Suppressor macrophage treated with lipopolysaccharide for 1 hour (primary cell): ENCODE results near the gene MAD1L1.
A peak's percentile ranks its signal among the peaks of the same experiment; 100 is the strongest.

Source experiments
- DNase-seq, 3 donors: peaks; one replicate each; pipeline ENCODE4 v3.0.0-alpha.2; 2020 to 2022

Gene MAD1L1

DNA sequence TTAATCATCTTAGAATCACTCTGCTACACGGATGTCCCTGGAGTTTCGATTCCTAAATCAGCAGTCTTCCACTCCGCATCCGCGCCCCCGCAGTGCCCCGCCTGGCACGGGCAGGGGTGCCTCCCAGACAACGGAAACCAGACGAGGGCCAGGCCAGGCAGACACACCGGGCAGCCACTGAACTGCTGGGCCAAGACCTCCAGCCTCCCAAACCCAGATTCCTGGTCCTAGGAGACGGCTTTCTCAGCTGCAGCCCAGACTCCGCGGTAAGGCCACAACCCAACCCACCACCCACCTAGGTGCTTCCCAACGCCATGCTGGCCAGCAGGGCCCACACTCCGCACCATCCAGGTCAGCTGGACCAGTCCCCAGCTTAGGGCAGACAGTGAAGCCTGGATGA lies 33.2 kb downstream of the MAD1L1 start:
- DNase-seq, result no peak

DNA sequence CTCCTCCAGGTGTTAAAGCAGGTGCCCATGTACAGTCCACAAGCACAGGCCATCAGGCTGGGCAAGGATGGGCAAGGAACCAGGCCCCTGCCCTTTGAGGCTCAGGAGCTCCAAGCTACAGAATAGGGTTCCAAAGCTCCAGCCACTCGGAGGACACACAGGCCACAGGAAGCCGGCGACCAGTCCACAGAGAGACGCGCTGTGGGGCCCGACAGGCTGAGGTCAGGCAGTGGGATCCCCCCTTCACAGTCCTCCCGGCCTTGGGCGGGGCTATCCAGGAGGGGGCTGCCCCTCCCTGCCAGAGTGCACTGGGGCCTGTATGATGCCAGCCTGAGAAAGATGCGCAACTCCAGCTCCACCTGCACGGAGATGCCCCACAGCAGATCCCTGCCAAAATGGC lies 34.0 kb downstream of the MAD1L1 start:
- no peak for DNase-seq

DNA sequence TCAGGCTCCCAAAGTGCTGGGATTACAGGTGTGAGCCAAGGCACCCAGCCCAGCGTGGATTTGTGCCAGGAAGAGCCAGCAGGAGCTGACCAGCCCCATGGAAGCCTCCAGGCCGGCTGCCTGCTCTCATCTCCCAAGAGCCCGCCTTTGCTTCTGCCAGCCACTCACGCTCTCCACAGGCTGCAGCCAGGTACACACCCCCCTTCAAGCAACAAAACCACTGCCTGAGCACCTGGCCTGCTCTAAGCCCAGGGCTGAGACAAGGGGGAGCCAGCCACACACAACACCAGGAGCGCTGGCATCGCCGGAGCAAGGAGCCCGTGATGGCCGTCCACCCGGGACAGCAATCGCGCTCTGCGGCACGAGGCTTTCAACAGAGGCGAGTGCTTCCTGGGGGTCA lies 34.5 kb downstream of the MAD1L1 start:
- no peak for DNase-seq

DNA sequence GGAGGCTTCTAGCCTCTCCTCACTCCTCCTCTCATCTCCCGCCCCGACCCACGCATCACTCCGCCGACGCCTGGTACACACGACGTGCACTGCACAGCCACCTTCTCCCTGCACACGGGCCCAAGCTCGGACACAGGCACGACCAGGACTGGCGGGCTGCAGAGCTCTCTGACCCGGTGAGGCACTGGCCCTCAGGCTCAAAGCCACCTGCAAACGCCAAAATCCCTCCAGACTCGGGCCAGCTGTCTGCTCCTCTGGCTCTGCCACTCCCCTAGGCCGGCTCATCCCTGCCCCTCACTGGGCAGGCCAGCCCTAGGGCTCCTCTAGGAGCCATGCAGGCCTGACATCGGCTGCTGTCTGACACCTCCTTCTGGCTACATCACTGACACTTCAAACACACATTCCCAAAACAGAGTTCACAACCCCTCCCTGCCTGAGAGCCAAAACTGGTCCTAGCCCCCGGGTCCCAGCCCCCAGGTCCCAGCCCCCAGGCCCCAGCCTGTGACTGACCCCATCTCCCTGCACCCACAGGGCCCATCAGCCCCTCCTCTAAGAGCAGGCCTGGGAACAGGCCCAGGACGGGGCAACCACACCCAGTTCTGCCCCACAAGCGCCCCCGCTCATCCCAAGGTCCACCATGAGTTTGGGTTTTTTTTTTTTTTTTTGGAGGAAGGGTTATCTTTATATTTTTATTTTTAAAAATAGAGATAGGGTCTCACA lies 35.1 kb downstream of the MAD1L1 start:
- no peak for DNase-seq

DNA sequence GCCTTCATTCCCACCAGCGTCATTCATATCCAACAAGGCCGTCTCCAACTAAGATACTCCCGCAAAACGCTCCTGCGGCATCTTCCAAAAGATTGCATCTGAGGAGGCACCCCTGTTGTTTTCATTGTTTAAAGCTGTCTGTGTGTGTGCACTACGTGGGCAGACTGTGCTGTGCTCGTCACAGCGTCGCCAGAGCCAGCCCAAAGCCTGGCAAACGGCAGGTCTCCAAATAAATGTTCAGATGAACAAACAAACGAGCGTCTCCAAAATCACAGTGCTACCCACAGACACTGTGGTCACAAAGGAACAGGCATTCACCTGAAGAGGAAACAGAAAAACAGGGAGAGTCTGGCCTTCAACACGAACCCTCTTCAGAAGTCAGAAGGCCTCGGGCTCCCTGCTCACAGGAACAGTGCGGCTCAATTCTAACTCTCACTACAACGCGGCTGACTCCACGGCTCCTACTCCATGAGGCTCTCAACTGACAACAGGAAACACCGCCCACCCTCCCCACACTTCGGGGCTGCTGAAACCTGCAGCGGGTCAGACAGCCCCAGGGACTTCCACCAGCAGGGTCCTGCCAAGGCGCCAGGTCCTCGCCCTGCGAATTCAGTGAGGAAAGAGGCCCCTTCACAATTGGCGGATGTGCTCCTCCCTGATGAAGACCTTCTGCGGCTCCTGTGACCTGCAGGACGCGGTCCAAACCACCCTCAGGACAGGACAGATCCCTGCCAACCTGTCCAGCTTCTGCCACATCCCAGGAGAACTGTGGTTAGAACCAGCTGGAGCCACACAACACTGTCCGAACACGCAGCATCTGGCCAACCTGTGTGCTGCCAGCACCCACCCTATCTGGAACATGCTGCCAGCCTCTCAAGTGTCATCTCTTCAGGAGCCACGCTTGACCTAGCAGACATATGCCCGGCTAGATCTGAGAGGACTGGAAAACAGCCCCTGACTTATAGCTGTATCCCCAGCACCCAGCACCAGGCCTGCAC lies 36.1 kb downstream of the MAD1L1 start:
- no peak for DNase-seq

DNA sequence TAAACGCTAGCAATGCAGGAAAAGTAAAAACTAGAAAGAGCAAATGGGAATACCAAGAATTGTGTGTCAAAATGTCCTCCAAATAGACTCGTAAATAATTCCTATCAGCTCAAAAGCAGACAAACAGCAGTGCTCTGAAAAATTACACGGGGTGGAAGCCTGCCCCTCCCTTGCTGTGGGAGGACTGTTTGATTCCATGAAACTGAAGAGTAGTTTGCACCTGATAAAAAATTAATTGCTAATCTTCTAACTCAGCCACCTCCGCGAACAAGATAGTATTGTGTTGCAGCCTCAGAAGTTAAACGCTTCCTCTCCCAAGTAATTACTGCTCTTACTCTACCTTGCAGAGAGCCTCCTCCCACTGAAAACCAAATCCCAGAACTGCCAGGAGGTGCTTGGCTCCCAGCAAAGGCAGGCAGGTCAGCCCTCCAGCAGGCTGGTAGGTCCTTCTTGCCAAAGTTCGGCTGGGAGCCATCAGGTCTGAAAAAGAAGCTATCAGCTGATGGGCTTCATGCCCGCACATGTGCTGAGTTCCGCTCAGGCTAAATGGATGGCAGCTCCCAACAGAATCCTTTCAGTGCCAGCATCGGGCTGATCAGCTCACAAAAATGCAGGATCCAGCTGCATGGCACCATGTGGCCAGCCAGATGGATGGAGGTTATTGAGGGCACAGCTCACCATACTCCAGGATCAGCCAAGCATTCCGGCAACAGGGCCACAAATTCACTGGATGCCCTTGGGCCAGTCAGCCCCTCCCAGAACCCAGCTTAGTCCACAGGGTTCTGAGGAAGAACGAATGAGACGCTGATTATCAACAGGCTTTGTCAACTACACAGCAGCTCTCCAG lies 37.1 kb downstream of the MAD1L1 start:
- no peak for DNase-seq

DNA sequence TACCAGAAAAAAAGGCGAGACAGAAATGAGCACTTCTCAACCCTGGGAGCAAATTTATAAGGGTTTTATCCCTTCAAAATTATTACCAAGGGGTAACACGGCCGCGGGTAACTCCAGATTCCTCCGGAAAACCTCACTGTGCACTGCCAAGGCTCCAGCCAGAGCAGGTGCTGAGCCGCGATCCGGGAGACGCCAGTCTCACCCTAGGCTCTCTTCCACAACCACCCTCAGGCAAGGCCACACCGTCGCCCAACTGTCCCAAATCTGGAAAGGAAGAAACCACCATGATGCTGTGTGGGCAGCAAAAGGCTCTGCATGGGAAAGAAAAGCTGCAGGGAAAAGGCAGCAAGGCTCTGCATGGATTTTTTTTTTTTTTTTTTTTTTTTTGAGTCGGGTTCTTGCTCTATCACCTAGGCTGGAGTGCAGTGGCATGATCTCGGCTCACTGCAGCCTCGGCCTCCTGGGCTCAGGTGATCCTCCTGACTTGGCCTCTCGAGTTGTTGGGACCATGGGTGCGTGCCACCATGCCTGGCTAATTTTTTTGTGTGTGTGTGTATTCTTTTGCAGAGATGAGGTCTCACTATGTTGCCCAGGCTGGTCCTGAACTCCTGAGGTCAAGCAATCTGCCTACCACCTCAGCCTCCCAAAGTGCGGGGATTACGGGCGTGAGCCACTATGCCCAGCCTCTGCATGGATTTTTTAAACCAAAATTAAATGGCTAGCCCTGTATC lies 39.0 kb downstream of the MAD1L1 start:
- DNase-seq, result no peak

DNA sequence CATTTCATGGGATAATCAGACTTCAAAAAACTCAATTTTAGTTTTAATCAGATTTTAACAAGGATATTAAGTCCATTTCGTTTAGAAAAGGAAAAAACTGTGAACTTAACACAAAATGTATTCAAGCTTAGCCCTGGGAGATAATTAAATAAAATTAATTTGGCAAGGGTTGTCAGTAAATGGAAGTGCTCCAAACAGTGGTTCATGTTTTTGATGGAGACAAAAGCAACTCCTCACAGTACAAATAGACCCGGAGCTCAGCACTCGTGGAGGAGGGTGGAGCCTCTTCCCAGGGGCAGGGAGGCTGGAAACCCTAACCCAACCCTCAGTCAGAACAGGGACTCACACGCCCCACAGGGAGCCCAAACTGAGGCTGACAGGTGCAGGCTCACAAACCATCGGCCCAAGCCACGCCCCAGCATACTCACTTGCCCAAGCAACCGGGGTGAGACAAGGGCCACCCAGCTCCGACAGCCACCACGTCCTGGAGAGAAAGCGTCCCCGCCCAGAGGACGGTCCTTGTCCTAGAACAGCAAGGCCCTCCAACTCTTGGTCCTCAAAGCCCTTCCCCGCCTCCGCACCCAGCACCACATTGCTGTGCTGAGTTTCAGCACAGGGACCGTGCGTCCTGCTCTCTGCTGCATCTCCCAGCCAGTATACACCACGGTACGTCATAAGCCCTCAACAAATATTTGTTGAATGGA lies 39.8 kb downstream of the MAD1L1 start:
- DNase-seq, result no peak

DNA sequence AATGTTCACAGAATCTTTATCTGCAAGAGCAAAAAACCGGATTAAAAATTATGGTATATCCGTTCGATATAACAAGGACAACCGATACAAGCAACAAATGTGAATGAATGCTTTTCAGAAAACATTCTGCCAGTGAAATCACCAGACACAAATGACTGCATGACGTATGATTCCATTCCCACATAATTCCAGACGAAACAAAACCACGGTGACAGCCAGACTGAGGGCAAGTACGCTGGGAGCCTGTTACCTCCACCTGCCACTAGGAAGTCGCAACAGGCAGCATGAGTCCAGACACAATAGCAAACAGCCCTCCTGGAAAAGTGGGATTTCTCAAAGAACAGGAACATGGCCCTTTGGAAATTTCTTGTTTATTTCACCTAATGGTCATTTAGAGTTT lies 41.7 kb downstream of the MAD1L1 start:
- no peak for DNase-seq

DNA sequence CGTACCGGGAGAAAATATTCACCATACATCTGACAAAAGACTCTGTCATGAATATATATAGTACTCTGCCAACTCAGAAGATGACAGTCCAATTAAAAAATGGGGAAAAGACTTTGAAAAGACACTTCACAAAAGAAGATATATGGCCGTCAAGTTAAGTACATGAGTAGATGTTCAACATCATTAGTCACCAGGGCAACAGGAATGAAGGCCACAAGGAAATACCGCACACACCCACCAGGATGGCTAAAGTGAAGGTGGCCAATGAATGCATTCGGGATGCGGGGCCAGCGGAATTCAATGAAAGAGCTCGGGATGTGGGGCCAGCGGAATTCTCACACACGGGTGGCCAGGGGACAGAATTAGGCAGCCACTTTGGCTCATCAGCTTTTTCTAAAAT lies 42.2 kb downstream of the MAD1L1 start:
- no peak for DNase-seq

DNA sequence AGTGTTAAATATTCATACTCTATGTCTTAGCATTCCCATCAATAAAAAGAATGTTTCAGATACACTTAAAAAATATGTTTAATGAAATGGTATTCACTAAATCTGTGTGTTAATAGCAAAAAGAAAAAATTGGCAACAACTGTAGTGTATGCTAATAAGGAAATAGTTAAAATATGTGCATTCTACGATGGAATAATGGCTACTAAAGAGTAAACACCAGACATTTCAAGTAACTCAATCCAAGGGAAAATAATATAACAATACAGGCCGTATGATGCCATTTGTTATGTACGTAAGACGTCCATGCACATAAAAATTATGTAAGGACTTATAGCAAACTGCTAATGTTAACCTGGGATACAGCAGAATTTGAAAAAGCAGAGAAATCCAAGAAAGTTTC lies 46.6 kb downstream of the MAD1L1 start:
- DNase-seq, result no peak

DNA sequence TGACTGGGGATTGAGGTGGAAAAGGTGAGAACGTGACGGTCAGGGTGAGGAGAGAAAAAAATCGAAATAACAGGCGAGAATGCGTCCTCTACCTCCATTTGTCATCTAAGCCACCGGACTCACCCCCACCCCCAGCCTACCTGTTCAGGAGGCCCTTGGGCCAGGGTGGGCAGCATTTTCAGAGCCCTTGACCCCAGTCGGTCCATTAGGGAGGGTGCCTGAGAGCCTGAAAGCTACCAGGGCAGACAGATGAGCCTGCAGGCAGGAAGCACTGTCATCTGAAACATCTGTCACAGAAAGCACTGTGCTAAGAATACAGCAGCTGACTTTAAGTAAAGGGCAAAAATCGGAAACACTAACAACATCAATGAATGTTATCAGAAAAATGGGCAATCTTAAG lies 47.0 kb downstream of the MAD1L1 start:
- no peak for DNase-seq

DNA sequence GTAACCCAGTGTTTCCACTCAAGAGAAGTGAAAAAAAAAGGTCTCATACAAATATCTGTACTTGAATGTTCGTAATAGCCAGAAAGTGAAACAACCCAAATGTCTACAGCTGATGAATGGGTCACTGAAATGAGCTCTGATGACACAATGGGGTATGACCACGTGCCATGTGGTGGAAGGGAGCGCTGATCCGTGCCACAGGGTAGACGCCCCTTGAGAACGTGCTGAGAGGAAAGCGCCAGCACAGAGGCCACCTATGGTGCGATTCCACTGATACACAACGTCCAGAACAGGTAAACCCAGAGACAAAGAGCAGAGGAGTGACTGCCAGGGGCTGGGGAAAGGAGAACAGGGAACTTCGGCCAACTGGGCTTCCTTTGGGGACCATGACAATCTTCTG lies 50.3 kb downstream of the MAD1L1 start:
- DNase-seq, result no peak

DNA sequence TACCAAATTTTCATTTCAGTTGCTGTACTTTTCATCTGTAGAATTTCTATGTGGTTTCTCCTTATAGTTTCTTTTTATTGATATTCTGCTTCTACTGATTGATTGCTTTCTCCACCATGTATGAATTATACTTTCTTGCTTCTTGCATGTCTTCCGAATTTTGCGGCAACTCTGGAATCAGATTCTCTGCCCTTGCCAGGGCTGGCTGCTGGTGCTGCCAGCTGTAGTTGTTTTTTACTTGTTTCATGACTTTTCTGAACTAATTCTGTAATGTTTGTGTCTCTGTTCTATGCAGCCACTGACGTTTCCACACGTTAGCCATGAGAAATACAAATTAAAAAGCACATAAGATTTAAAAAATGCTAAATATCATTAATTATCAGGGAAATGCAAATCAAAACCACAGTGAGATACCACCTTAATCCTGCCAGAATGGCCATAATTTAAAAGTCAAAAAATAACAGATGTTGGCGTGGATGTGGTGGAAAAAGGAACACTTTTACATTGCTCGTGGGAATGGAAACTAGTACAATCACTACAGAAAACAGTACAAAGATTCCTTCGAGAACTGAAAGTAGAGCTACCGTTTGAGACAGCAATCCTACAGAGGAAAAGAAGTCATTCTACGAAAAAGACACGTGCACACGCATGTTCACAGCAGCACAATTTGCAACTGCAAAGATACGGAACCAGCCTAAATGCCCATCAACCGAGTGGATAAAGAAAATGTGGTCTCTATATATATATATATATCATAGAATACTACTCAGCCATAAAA lies 51.5 kb downstream of the MAD1L1 start:
- DNase-seq, result no peak

DNA sequence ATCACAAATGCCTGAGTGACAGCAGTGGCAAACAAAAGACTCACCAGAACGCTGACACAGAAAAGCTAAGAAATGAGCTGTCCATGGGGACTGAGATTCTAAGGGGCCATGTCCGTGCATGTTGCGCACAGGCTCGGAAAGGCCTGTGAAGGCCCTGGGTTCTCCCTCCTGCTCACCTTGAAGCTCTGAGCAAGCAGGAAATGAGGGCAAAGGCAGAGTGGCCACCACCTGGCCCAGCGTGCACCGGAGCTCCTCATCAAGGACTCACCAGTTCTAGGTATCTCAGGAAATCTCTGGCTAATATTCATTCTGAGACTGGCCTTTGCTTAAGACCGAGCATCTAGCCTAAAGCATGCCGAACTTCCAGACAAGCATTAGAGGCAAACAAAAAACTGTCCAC lies 52.7 kb downstream of the MAD1L1 start:
- no peak for DNase-seq

DNA sequence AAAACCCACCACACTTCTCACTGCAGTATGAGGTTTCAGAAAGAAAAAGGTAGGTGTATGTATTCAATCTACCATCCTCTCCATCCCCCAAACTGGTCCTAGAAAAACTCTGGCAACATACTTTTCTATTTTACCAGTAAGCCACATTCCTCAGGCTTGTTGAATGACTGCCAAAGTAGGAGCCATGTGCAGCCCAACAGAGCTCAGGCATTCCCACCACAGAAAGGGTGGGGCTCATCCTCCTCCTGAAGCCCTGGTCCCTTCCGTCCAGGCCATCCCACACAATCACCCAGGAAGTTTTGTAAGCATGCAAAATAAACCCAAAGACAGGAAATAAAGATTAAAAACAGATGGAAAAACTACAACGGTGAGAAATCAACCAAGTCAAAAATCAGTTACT lies 57.2 kb downstream of the MAD1L1 start:
- DNase-seq, result peak in 1 of 3 donors; percentile 7

DNA sequence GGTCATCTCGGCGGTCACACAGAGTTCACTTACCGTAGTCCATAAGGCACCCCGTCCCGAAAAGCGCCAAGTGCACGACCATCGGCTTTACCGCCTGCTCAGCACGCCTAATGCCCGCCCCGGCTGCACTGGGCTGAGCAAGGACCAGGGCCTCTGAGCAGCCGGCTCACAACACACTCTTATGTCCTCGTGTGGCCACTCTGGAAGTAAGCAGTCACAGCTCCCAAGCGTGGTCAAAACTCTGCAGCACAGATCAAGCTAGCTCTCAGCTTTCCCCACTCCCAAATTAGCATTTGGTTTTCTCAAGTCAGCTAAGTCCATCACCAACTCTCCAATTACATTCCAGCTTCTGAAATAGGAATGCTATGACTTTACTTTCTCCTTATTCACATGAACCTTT lies 57.7 kb downstream of the MAD1L1 start:
- no peak for DNase-seq

DNA sequence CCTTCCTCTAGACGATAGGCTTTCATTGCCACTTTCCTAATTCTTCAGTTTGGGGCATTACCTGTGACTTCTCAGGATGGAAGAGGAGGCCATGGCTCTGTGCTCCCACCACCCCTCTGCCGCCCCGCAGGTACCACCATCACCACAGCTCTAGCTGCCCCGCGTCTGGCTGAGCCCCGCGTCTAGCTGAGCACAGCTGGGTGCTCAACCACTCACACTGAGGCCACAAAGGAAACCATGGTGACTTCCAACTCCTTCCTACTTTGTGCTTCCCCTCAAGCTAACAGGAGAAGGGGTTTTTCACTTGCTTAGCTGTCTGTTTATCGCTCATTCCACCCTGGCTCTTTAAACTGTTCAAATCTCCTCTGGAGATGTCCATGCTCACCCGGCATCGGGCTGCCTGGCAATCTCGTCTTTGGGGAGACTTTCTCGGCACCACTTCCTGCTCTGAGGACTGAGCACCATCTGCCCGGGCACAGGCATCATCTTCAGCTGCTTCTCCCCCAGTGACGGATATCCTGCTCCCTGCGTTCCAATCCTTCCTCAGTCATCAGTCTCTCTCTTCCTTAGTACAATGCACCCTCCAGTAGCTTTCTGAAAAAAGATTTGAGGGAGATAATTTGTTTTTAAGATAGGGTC lies 59.4 kb downstream of the MAD1L1 start:
- DNase-seq, result no peak

DNA sequence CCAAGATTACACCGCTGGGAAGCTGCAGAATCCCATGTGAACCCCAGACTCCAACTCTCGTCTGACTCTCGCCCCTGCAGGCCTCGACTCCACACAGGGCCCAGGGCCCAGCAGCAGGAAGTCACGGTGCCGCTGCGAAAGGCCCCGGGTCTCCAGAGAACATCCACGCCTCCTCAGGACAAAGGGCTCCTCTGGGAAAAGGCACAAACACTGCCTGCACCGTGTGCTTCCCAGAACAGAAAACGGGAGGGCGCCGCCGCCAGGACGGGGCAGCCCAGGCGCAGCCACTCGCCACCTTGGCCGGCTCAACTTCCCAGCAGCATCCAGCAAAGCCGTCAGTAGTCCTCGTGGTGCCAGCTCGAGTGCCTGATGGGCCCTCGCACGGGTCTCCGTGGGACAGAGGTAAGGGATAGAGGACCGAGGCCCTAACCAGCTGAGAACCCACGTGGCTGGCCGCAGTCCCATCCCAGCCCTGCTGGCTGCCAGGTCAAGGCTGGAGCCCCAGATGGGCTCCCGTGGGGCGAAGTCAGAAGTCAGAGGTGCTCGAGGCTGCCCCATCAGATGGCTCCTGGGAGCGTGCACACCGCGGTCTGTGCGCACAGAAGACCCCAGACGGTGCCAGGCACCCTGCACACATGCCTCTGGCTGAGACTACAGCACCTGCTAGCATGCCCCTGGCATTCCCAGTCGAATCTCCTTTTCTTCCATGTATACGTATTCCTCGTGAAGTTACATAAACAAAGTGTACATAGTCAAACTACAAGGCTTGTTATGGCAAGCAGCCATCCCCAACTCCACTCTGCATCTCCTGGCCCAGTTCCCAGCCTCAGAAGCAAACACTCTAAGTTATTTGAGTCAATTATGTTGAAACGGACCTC lies 60.2 kb downstream of the MAD1L1 start:
- no peak for DNase-seq

DNA sequence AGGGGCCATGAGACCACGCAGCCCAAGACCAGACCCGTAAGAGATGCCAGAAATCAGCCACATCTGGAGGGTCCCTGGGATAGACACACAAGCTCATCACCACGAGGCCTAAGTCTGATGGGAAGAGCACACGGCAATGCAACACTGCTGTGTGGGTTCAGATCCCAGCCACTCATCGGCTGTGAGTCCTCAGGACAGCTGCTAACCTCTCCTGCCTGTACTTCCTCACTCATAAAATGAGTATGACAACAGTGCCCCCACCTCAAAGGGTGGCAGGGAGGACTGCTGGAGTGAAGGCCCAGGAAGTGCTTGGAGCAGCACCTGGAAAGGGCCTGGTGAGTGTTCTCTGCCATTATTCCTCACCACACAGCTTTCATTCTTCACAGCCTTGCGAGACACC lies 60.9 kb downstream of the MAD1L1 start:
- no peak for DNase-seq
